ENCODE data around the gene CRMP1. TPM values are rescaled to one million over a fixed set of nuclear protein-coding genes. Genes with fewer than 3 reads are reported as not detected.

The CRMP1 gene
- total RNA-seq, 4 donors from 2014 or later = 1.2 to 4.0 (median 2.3) TPM

DNA sequence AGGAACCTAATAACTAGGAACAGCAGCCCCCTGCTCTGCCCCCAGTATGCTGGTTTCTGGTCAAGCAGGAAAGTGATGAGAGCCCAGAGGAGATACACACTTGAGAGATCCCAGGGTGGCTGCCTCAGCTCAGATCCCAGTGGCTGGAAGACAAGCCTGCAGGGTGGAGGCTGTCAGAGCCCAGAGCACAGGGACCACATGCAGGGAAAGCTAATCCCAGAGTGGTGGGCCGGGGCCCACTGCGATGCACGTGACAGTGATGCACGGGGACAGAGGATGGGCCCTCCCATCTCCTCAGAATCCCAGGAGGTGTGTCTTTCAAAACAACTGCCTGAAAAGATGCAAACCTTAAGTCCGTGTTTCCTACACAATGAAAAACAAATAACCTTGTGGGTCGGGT is 29.1 kb upstream of the CRMP1 start:
- intact Hi-C loops (cut with DNase I) = no loop called here
- DNase-seq (ENCODE audit: extremely low spot score) = no peak
- Histone ChIP-seq H3K4me3 (no peak overlapping the region), H3K36me3 (no peaks in the 10 kb centered on the region), H3K9me3 (no peaks in the 10 kb centered on the region), H3K27me3 (peaks cover 0 to 81% (median 0%) of the 10 kb centered on the region in 4 donors), H3K4me1 (no peaks in the 10 kb centered on the region), H3K27ac (replicated peaks in 1 of 4) (no peak overlapping the region)
- 63% methylated on average over 2 of the region's 6 CpGs for WGBS
- no peak for TF ChIP-seq CTCF (IDR thresholded peaks at IDR 0.05)
- no peak for TF ChIP-seq POLR2AphosphoS5 (IDR thresholded peaks at IDR 0.05)
- TF ChIP-seq POLR2A (IDR thresholded peaks at IDR 0.05; ENCODE audit: low read depth) = no peak
- TF ChIP-seq EP300 (IDR thresholded peaks at IDR 0.05) = no peak

DNA sequence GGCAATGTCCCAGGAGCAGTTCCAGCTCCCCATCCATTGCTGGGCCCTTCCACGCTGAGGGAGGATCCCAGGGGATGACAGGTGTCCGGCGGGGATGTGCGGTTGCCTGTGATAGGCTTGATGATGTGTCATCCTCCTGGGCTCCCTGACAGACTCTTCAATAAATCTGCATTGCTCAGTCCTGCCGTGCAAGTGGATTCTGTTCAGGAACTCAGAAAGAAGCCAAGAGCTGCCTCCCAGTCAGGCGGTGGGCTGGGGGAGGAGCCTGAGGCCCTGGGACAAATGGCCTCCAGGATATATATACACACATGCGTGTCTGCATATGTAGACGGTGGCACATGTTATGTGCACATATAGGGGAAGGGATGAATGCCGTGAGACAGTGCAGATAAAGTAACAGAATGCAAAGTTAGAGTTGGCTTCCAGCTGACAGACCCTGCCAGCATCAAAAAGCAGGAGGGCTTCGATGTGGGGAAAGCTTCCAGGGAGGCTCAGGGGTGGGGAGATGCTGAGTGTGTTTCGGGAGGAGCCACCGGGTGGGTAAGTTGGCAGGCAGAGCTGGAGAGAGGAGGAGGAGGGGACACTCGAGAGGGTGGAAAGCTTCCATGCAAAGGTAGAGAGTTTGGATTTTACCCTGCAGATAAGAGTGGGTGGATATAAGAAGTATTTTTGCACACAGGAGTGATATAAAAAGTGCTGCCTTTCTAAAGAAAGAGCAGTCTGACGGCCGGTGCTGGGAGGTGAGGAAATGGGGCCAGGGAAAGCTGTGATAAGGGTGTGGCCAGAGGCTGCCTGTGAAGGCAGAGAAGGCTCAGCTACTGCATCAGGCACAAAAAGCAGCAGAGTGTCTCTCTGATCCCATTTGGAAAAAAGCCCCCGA is 28.5 kb upstream of the CRMP1 start:
- Histone ChIP-seq H3K36me3 (no peaks in the 10 kb centered on the region), H3K4me1 (no peaks in the 10 kb centered on the region), H3K9me3 (no peaks in the 10 kb centered on the region), H3K27me3 (peaks cover 0 to 85% (median 0%) of the 10 kb centered on the region in 4 donors), H3K4me3 (no peak overlapping the region), H3K27ac (replicated peaks in 1 of 4) (no peak overlapping the region)
- WGBS = 29% methylated on average over 16 of the region's 16 CpGs
- TF ChIP-seq POLR2AphosphoS5 (IDR thresholded peaks at IDR 0.05) = no peak
- no peak for TF ChIP-seq EP300 (IDR thresholded peaks at IDR 0.05)
- no peak for TF ChIP-seq CTCF (IDR thresholded peaks at IDR 0.05)
- no peak for TF ChIP-seq POLR2A (IDR thresholded peaks at IDR 0.05; ENCODE audit: low read depth)
- no peak for DNase-seq (ENCODE audit: extremely low spot score)
- intact Hi-C loops (cut with DNase I) = no loop called here

DNA sequence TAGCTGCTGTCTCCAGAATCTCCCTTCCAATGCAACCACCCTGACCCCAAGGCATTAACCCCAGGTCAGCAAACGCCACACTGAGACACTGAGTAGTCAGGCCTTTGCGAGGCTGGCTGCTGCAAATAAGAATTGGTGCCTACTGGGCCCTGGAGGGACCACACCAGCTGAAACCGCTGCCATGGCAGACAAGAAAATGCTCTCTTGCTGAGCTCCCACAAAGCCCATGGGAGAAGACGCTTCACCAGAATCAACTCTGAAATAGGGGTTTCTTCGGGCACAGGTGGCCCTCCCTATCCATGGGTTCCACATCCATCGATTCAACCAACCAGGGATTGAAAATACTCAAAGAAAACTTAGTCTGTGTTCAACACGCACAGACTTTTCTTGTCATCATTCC is 26.7 kb upstream of the CRMP1 start:
- H3K27ac ChIP-seq (replicated peaks in 1 of 4) = no peak overlapping the region
- intact Hi-C loops (cut with DNase I) = no loop called here
- no peaks in the 10 kb centered on the region for H3K36me3 ChIP-seq
- no peak for DNase-seq (ENCODE audit: extremely low spot score)
- H3K4me3 ChIP-seq = no peak overlapping the region
- H3K27me3 ChIP-seq = peaks cover 0 to 76% (median 0%) of the 10 kb centered on the region in 4 donors
- H3K4me1 ChIP-seq = no peaks in the 10 kb centered on the region
- TF ChIP-seq EP300 (IDR thresholded peaks at IDR 0.05) (no peak), POLR2AphosphoS5 (IDR thresholded peaks at IDR 0.05) (no peak), CTCF (IDR thresholded peaks at IDR 0.05) (no peak), POLR2A (IDR thresholded peaks at IDR 0.05; ENCODE audit: low read depth) (no peak)
- 89% methylated on average over 7 of the region's 7 CpGs for WGBS
- H3K9me3 ChIP-seq = peaks cover 0 to 4% (median 0%) of the 10 kb centered on the region in 4 donors

DNA sequence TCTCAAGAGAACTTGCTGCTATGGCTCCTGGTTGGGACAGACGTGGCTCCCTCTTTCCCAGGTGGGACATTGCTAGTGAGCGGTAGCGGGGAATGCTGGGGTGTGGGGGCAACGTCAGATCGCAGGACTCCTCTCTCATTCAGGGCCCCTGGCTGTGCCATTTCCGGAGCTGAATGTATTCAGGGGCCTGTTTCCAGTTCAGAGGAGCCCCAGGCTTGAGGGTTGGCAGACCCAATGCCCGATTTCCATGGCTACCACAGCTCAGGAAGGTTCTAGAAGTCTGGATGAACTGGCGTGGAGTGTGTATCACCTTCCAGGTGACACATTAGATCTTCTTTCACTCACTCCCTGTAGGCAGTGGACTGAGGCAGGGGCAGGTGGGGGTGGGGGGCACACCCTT is 26.2 kb upstream of the CRMP1 start:
- intact Hi-C loops (cut with DNase I) = no loop called here
- TF ChIP-seq CTCF (IDR thresholded peaks at IDR 0.05) = no peak
- TF ChIP-seq POLR2A (IDR thresholded peaks at IDR 0.05; ENCODE audit: low read depth) = no peak
- TF ChIP-seq EP300 (IDR thresholded peaks at IDR 0.05) = no peak
- no peak for TF ChIP-seq POLR2AphosphoS5 (IDR thresholded peaks at IDR 0.05)
- peaks cover 0 to 70% (median 0%) of the 10 kb centered on the region in 4 donors for H3K27me3 ChIP-seq
- peaks cover 0 to 4% (median 0%) of the 10 kb centered on the region in 4 donors for H3K9me3 ChIP-seq
- WGBS = 85% methylated on average over 6 of the region's 8 CpGs
- H3K36me3 ChIP-seq = no peaks in the 10 kb centered on the region
- H3K27ac ChIP-seq (replicated peaks in 1 of 4) = no peak overlapping the region
- H3K4me1 ChIP-seq = no peaks in the 10 kb centered on the region
- DNase-seq (ENCODE audit: extremely low spot score) = no peak
- no peak overlapping the region for H3K4me3 ChIP-seq

Data from esophagus muscularis mucosa (tissue), 4 donors.